GM23338 (cell line): Measurements from ENCODE around the gene RASSF10. TPM values are rescaled to one million over a fixed set of nuclear protein-coding genes. Genes with fewer than 3 reads are reported as not detected.

Source experiments
- ATAC-seq: fragments of 200-7000 bp; cut with Tn5 transposase; 3 replicates; pipeline ENCODE4 v1.9.1; 2020
- DNase-seq: peaks from one replicate; pipeline ENCODE4 v3.0.0-alpha.2; 2015; ENCODE audit warnings: low spot score
- H2AFZ ChIP-seq: fragments of 200-600 bp; sonication (generic); 2 replicates; pipeline ENCODE4 v1.8.0; 2016; ENCODE audit warnings: antibody characterized with exemption, mild to moderate bottlenecking, moderate library complexity
- H3F3A ChIP-seq: fragments of 200-600 bp; sonication (generic); replicated peaks from 2 replicates; pipeline ENCODE4 v1.8.0; 2017; ENCODE audit warnings: antibody characterized with exemption, mixed run types, low read depth
- H3K27ac ChIP-seq: fragments of 200-600 bp; sonication (generic); 2 replicates; pipeline ENCODE4 v1.6.1; 2016; ENCODE audit warnings: low read depth
- H3K27me3 ChIP-seq: fragments of 200-600 bp; sonication (generic); 2 replicates; pipeline ENCODE4 v1.8.0; 2016; ENCODE audit warnings: mild to moderate bottlenecking, mixed run types, moderate library complexity; ENCODE audit not compliant: insufficient read depth
- H3K36me3 ChIP-seq: fragments of 200-600 bp; sonication (generic); 2 replicates; pipeline ENCODE4 v1.8.0; 2016; ENCODE audit warnings: mild to moderate bottlenecking; ENCODE audit not compliant: insufficient read depth
- H3K4me1 ChIP-seq: fragments of 200-600 bp; sonication (generic); 2 replicates; pipeline ENCODE4 v1.8.0; 2016; ENCODE audit warnings: mild to moderate bottlenecking, moderate library complexity; ENCODE audit not compliant: insufficient read depth
- H3K4me2 ChIP-seq: fragments of 200-600 bp; sonication (generic); 2 replicates; pipeline ENCODE4 v1.7.1; 2017; ENCODE audit warnings: mixed run types
- H3K4me3 ChIP-seq: fragments of 200-600 bp; sonication (generic); 2 replicates; pipeline ENCODE4 v1.6.1; 2016; ENCODE audit warnings: mixed run types
- H3K79me2 ChIP-seq: fragments of 200-600 bp; sonication (generic); replicated peaks from 2 replicates; pipeline ENCODE4 v1.8.0; 2017; ENCODE audit warnings: mild to moderate bottlenecking; ENCODE audit not compliant: insufficient read depth
- H3K9me2 ChIP-seq: fragments of 200-600 bp; sonication (generic); 2 replicates; pipeline ENCODE4 v1.8.0; 2017; ENCODE audit not compliant: insufficient read depth
- H4K20me1 ChIP-seq: fragments of 200-600 bp; sonication (generic); replicated peaks from 2 replicates; pipeline ENCODE4 v1.8.0; 2017; ENCODE audit warnings: mild to moderate bottlenecking; ENCODE audit not compliant: insufficient read depth
- H3K27ac Mint-ChIP-seq: 2 replicates; pipeline ENCODE4 v1.8.0; 2020; ENCODE audit warnings: inconsistent platforms, mild to moderate bottlenecking, moderate library complexity, mixed read lengths
- H3K27me3 Mint-ChIP-seq: 3 replicates; pipeline ENCODE4 v1.8.0; 2022; ENCODE audit warnings: low read depth, mild to moderate bottlenecking, moderate library complexity, mixed read lengths, inconsistent platforms; ENCODE audit not compliant: insufficient read depth, poor library complexity
- H3K36me3 Mint-ChIP-seq: 3 replicates; pipeline ENCODE4 v1.8.0; 2021; ENCODE audit warnings: low read depth, mild to moderate bottlenecking, inconsistent platforms, moderate library complexity, mixed read lengths
- H3K4me1 Mint-ChIP-seq: 3 replicates; pipeline ENCODE4 v1.8.0; 2020; ENCODE audit warnings: mild to moderate bottlenecking, inconsistent platforms, mixed read lengths
- H3K4me3 Mint-ChIP-seq: 3 replicates; pipeline ENCODE4 v1.8.0; 2021; ENCODE audit warnings: moderate library complexity, mild to moderate bottlenecking, inconsistent platforms, mixed read lengths
- H3K9me3 Mint-ChIP-seq: 3 replicates; pipeline ENCODE4 v1.8.0; 2020; ENCODE audit warnings: moderate library complexity, mild to moderate bottlenecking, inconsistent platforms, mixed read lengths
- CREB1 ChIP-seq: fragments of 250-450 bp; sonication (Bioruptor Pico); IDR thresholded peaks from 2 replicates; pipeline ENCODE4 v1.5.0; 2020; ENCODE audit warnings: low read depth, mild to moderate bottlenecking, moderate library complexity
- CTCF ChIP-seq, 2 experiments: fragments of 200-600 bp in 1 of 2; sonication (generic) in 1 of 2; conservative IDR thresholded peaks; 2 replicates each; pipeline versions ENCODE4 v1.5.1 to v1.6.1; 2016 to 2017; ENCODE audit warnings: antibody characterized with exemption in 2 of 2, low read depth in 2 of 2, mild to moderate bottlenecking in 2 of 2, moderate library complexity in 1 of 2
- ETS1 ChIP-seq: IDR thresholded peaks from 2 replicates; pipeline ENCODE4 v1.6.1; 2016; ENCODE audit warnings: antibody characterized with exemption
- EZH2phosphoT487 ChIP-seq: fragments of 200-600 bp; sonication (generic); IDR thresholded peaks from one replicate; pipeline ENCODE4 v1.8.1; 2018; ENCODE audit warnings: antibody characterized with exemption; ENCODE audit not compliant: unreplicated experiment
- JUNB ChIP-seq: IDR thresholded peaks from one replicate; pipeline ENCODE4 v1.6.1; 2016; ENCODE audit warnings: antibody characterized with exemption; ENCODE audit not compliant: unreplicated experiment
- NANOG ChIP-seq: IDR thresholded peaks from 2 replicates; pipeline ENCODE4 v1.6.1; 2016; ENCODE audit warnings: antibody characterized with exemption, borderline replicate concordance
- REST ChIP-seq: IDR thresholded peaks from one replicate; pipeline ENCODE4 v1.6.1; 2018; ENCODE audit warnings: antibody characterized with exemption; ENCODE audit not compliant: unreplicated experiment
- STAT1 ChIP-seq: IDR thresholded peaks from one replicate; pipeline ENCODE4 v1.6.1; 2016; ENCODE audit warnings: antibody characterized with exemption; ENCODE audit not compliant: unreplicated experiment
- ZNF114 ChIP-seq: fragments of 250-450 bp; sonication (Bioruptor Pico); IDR thresholded peaks from 2 replicates; pipeline ENCODE4 v1.5.0; 2020; ENCODE audit warnings: mild to moderate bottlenecking, moderate library complexity
- ZNF462 ChIP-seq: fragments of 250-450 bp; sonication (Bioruptor Pico); IDR thresholded peaks from 2 replicates; pipeline ENCODE4 v1.5.0; 2020; ENCODE audit warnings: mild to moderate bottlenecking, moderate library complexity
- polyA plus RNA-seq: library from polyadenylated mRNA; unstranded; fragments of >200 nt; fragmentation: Nextera tagmentation; extraction: Ambion mirVana; gene quantifications from 2 replicates; pipeline ENCODE4 v1.2.1, GENCODE V29; 2016
- total RNA-seq: library from RNA; depleted of rRNA; stranded (reverse); fragments of >200 nt; shearing (Covaris generic); gene quantifications from 2 replicates; pipeline ENCODE4 v1.2.3, GENCODE V29; 2014

The RASSF10 gene
- total and polyA plus RNA-seq, 2 experiments from 2014 or later = 0.13 to 1.8 TPM

- ATAC-seq = no peak
- no peak overlapping the region for H3K4me3 Mint-ChIP-seq
- no peaks in the 10 kb centered on the region for H3K36me3 Mint-ChIP-seq
- Histone ChIP-seq H3K4me3 (no peak overlapping the region), H3K79me2 (no peaks in the 10 kb centered on the region), H3K27me3 (no peaks in the 10 kb centered on the region), H3F3A (no peaks in the 10 kb centered on the region), H3K36me3 (no peaks in the 10 kb centered on the region), H3K4me2 (no peak overlapping the region), H3K4me1 (no peaks in the 10 kb centered on the region), H2AFZ (no peak overlapping the region), H3K9me2 (peaks cover 5% of the 10 kb centered on the region; the same call in 1 of the 2 replicates), H4K20me1 (no peaks in the 10 kb centered on the region), H3K27ac (no peak overlapping the region)
- no peak overlapping the region for H3K27ac Mint-ChIP-seq
- H3K27me3 Mint-ChIP-seq = peaks cover 3% of the 10 kb centered on the region
- TF ChIP-seq CREB1 (CRISPR knock-in tag) (no peak), ETS1 (no peak), STAT1 (no peak), REST (no peak), NANOG (no peak), JUNB (no peak), ZNF114 (no peak)
- no peaks in the 10 kb centered on the region for H3K4me1 Mint-ChIP-seq
- H3K9me3 Mint-ChIP-seq = peaks cover 10% of the 10 kb centered on the region; the same call in 2 of the 3 replicates
- DNase-seq = no peak
Measured at GRCh38 chr11:12993626-12994025, 15.5 kb upstream of the RASSF10 start.

- H2AFZ ChIP-seq = no peak overlapping the region
- ATAC-seq (no peak), DNase-seq (no peak)
- no peaks in the 10 kb centered on the region for H3K36me3 ChIP-seq
- Mint-ChIP-seq H3K27me3 (peaks cover 3% of the 10 kb centered on the region), H3K4me3 (no peak overlapping the region), H3K27ac (no peak overlapping the region), H3K4me1 (no peaks in the 10 kb centered on the region), H3K36me3 (no peaks in the 10 kb centered on the region), H3K9me3 (peaks cover 10% of the 10 kb centered on the region; the same call in 2 of the 3 replicates)
- no peaks in the 10 kb centered on the region for H3F3A ChIP-seq
- H3K27ac ChIP-seq = no peak overlapping the region
- no peaks in the 10 kb centered on the region for H3K27me3 ChIP-seq
- no peaks in the 10 kb centered on the region for H3K79me2 ChIP-seq
- H3K4me3 ChIP-seq = no peak overlapping the region
- H3K9me2 ChIP-seq = peaks cover 5% of the 10 kb centered on the region; the same call in 1 of the 2 replicates
- H3K4me2 ChIP-seq = no peak overlapping the region
- no peaks in the 10 kb centered on the region for H3K4me1 ChIP-seq
- no peaks in the 10 kb centered on the region for H4K20me1 ChIP-seq
- TF ChIP-seq JUNB = no peak
- no peak for TF ChIP-seq ZNF462 (CRISPR knock-in tag)
- no peak for TF ChIP-seq EZH2phosphoT487
- no peak for TF ChIP-seq STAT1
- TF ChIP-seq CTCF (conservative IDR thresholded peaks at IDR 0.05; ENCODE audit: low read depth in 2 of 2) = no peak
Measured at GRCh38 chr11:12994476-12994875, 14.6 kb upstream of the RASSF10 start.
